HG03025 (cell line): ENCODE measurements around the gene HOXB6.

Source experiments
- ATAC-seq: cut with Tn5 transposase; IDR thresholded peaks from one replicate; pipeline ENCODE4 v1.9.1; 2021; ENCODE audit warnings: mild to moderate bottlenecking, moderate library complexity; ENCODE audit not compliant: unreplicated experiment, low FRiP score

HOXB6 gene

GRCh38 chr17:48636177-48637018 is 31.6 kb upstream of the HOXB6 start:
- ATAC-seq, result no peak

GRCh38 chr17:48634493-48635208 is 29.9 kb upstream of the HOXB6 start:
- ATAC-seq, result no peak

- ATAC-seq, result no peak
Measured at GRCh38 chr17:48633266-48633677, 28.5 kb upstream of the HOXB6 start.

- ATAC-seq, result no peak
Measured at GRCh38 chr17:48632579-48633265, 27.9 kb upstream of the HOXB6 start.

- ATAC-seq, result no peak
Measured at GRCh38 chr17:48631693-48632578, 27.1 kb upstream of the HOXB6 start.

GRCh38 chr17:48630925-48631692 is 26.3 kb upstream of the HOXB6 start:
- no peak for ATAC-seq

- ATAC-seq, result no peak
Measured at GRCh38 chr17:48630009-48630924, 25.5 kb upstream of the HOXB6 start.

GRCh38 chr17:48629411-48629759 is 24.6 kb upstream of the HOXB6 start:
- no peak for ATAC-seq

GRCh38 chr17:48628649-48629410 is 24.0 kb upstream of the HOXB6 start:
- ATAC-seq, result no peak

- no peak for ATAC-seq
Measured at GRCh38 chr17:48627623-48628521, 23.1 kb upstream of the HOXB6 start.

- no peak for ATAC-seq
Measured at GRCh38 chr17:48627118-48627597, 22.4 kb upstream of the HOXB6 start.

GRCh38 chr17:48626245-48627117 is 21.7 kb upstream of the HOXB6 start, which contains the start of gene HOXB9:
Gene HOXB9, minus strand, starts transcription at chr17:48626358. Its CDS starts 89 bp downstream, at chr17:48626269.
- ATAC-seq, result no peak

GRCh38 chr17:48625495-48626244 is 20.9 kb upstream of the HOXB6 start:
- no peak for ATAC-seq

- ATAC-seq, result no peak
Measured at GRCh38 chr17:48624544-48625494, 20.0 kb upstream of the HOXB6 start.
